Measurements from ENCODE around the gene TEX10. TPM values are rescaled to one million over a fixed set of nuclear protein-coding genes. Genes with fewer than 3 reads are reported as not detected.

The TEX10 gene
- total and polyA plus RNA-seq, 3 donors from 2014 or later = 45.3 to 47.4 (median 45.7) TPM

DNA sequence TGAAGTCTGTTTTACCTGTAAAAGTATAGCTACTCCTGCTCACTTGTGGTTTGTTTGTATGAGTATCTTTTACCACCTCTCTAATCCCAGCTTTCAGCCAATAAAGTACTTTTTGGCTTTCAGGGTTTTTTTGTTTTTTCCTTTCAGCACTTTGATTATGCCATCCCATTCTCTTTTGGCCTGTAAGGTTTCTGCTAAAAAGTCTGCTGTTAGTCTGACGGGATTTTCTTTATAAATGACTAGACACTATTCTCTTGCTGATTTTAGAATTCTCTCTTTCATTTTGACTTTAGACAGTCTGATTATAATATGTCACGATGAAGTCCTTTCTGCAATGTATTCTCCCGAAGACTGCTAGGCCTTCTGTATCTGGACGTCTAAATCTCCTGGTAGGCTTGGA, 37.2 kb downstream of the TEX10 start:
- Histone ChIP-seq H3K36me3 (ENCODE audit: low read depth, missing control alignments) (no peaks in the 10 kb centered on the region), H3K27ac (no peak overlapping the region), H3K4me3 (no peak overlapping the region), H3K27me3 (no peaks in the 10 kb centered on the region), H3K9me3 (no peaks in the 10 kb centered on the region), H3K4me1 (no peaks in the 10 kb centered on the region)
- intact Hi-C loops (cut with DNase I; ENCODE audit: low total_unique reads) = no loop called here
- TF ChIP-seq, protein P1, sequence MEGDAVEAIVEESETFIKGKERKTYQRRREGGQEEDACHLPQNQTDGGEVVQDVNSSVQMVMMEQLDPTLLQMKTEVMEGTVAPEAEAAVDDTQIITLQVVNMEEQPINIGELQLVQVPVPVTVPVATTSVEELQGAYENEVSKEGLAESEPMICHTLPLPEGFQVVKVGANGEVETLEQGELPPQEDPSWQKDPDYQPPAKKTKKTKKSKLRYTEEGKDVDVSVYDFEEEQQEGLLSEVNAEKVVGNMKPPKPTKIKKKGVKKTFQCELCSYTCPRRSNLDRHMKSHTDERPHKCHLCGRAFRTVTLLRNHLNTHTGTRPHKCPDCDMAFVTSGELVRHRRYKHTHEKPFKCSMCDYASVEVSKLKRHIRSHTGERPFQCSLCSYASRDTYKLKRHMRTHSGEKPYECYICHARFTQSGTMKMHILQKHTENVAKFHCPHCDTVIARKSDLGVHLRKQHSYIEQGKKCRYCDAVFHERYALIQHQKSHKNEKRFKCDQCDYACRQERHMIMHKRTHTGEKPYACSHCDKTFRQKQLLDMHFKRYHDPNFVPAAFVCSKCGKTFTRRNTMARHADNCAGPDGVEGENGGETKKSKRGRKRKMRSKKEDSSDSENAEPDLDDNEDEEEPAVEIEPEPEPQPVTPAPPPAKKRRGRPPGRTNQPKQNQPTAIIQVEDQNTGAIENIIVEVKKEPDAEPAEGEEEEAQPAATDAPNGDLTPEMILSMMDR (IDR thresholded peaks at IDR 0.05) = no peak
- TF ChIP-seq POLR2A (IDR thresholded peaks at IDR 0.05) = no peak
- DNase-seq = no peak
- 95 to 96% methylated on average over 4 of the region's 4 CpGs for WGBS, 2 donors

DNA sequence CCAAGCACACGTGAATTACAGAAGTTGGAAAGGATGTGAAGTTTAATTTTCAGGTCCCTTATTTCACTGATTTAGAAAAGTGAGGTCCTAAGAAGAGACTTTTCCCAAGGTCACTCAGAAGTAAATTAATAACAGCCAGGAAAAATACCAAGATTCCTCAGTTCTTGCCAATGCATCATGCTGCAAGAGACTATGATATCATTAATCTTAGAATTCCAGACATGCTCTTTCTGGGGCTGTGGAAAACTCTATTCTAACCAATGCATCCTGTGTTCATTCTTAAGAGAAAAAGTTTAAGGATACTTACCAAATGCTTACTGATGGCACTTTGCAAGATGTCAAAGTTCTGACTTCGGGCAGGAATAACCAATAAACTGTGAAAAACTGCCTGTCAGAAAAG, 42.8 kb downstream of the TEX10 start:
- WGBS, 2 donors = 70 to 71% methylated on average over 2 of the region's 2 CpGs
- no peak for DNase-seq
- intact Hi-C loops (cut with DNase I; ENCODE audit: low total_unique reads) = no loop called here

DNA sequence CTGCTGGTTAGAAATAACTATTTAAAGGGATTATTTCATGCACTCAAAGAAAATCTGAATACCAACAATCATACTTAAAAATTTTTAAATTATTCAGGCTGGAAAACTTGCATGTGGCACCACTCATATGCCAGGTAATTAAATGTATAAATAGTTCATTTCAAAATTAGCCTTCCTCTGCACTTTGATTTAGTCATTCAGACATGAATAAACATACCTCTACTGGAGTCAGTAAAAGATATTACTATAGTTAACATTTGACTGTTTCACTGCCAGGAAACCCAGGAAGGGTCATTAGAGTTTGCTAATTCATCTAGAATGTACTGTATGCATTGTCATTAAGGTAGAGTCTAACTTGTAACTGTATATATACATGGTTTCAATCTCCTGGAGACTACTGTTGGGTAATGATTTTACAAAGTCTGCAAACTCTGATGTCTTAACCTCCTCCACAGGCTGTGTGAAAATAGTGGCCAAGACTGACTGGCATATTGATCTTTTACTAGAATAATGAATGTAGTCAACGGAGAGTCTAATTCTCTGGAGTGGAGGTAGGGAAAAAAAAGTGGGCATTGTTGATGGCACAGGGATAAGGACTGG, 43.7 kb downstream of the TEX10 start:
- Histone ChIP-seq H3K27ac (no peak overlapping the region), H3K4me3 (no peak overlapping the region), H3K27me3 (no peaks in the 10 kb centered on the region), H3K36me3 (ENCODE audit: low read depth, missing control alignments) (no peaks in the 10 kb centered on the region), H3K4me1 (no peaks in the 10 kb centered on the region), H3K9me3 (no peaks in the 10 kb centered on the region)
- intact Hi-C loops (cut with DNase I; ENCODE audit: low total_unique reads) = no loop called here
- 94 to 96% methylated on average over 1 of the region's 1 CpG for WGBS, 2 donors
- no peak for TF ChIP-seq POLR2A (IDR thresholded peaks at IDR 0.05)
- TF ChIP-seq, protein P1 (IDR thresholded peaks at IDR 0.05) = no peak
- no peak for DNase-seq

More for the DNA sequence above, 42.8 kb downstream of the TEX10 start:
- Histone ChIP-seq H3K4me1 (no peaks in the 10 kb centered on the region), H3K27ac (no peak overlapping the region), H3K36me3 (ENCODE audit: low read depth, missing control alignments) (no peaks in the 10 kb centered on the region), H3K27me3 (no peaks in the 10 kb centered on the region), H3K9me3 (no peaks in the 10 kb centered on the region), H3K4me3 (no peak overlapping the region)
- TF ChIP-seq, protein P1 (IDR thresholded peaks at IDR 0.05) = no peak
- TF ChIP-seq POLR2A (IDR thresholded peaks at IDR 0.05) = no peak

DNA sequence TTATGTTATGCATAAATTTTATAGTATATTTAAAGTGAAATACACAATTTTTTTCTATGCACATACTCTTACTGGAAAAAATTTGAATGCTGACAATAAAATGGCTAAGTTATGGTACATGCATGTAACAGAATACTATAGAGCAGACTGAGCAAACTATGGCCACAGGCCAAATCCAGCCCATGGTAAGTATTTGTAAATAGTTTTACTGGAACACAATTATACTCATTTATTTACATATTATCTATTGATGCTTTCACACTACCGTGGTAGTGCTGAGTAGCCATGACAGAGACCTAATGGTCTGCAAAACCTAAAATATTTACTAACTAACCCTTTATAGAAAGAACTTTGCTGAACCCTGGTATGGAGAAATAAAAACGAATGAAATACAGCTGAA, 45.7 kb downstream of the TEX10 start:
- H3K4me3 ChIP-seq = no peak overlapping the region
- no peak overlapping the region for H3K27ac ChIP-seq
- H3K36me3 ChIP-seq (ENCODE audit: low read depth, missing control alignments) = no peaks in the 10 kb centered on the region
- TF ChIP-seq, protein P1 (IDR thresholded peaks at IDR 0.05) = no peak
- TF ChIP-seq POLR2A (IDR thresholded peaks at IDR 0.05) = no peak
- H3K4me1 ChIP-seq = no peaks in the 10 kb centered on the region
- DNase-seq = no peak
- WGBS, 2 donors = 84 to 88% methylated on average over 2 of the region's 2 CpGs
- intact Hi-C loops (cut with DNase I; ENCODE audit: low total_unique reads) = no loop called here
- no peaks in the 10 kb centered on the region for H3K27me3 ChIP-seq
- no peaks in the 10 kb centered on the region for H3K9me3 ChIP-seq

DNA sequence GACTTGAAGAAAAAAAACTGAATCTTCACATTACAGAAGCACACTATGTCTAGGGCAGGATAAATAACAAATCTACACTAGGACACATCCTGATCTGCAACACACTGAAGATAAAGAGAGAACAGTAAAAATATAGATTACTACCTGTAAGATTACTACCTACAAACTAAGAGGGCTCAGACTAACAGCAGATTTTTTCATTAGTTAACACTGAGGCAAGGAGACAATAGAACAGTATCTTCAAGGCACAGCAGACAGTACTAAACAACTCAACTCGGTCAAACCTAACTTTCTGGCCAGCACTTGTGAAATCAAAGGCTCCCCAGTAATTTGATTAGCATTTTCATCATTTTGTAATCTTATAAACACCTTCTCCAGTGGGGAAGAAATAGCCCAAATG, 46.5 kb downstream of the TEX10 start:
- Histone ChIP-seq H3K27ac (no peak overlapping the region), H3K9me3 (no peaks in the 10 kb centered on the region), H3K27me3 (no peaks in the 10 kb centered on the region), H3K4me3 (no peak overlapping the region), H3K4me1 (no peaks in the 10 kb centered on the region), H3K36me3 (ENCODE audit: low read depth, missing control alignments) (no peaks in the 10 kb centered on the region)
- 94 to 100% methylated on average over 1 of the region's 1 CpG for WGBS, 2 donors
- no peak for DNase-seq
- no peak for TF ChIP-seq POLR2A (IDR thresholded peaks at IDR 0.05)
- intact Hi-C loops (cut with DNase I; ENCODE audit: low total_unique reads) = no loop called here
